ENCODE measurements around the gene ETV3. TPM values are rescaled to one million over a fixed set of nuclear protein-coding genes. Genes with fewer than 3 reads are reported as not detected.

Gene ETV3
- total and polyA plus RNA-seq, 2 of the 13 experiments (the other 11 are each of a cell fraction or from before 2014, with no cell fraction given): 4.2 to 5.8 TPM

- Histone ChIP-seq H3K4me2 (ENCODE audit: low read depth, low read length) (peak overlapping the region; percentile 36), H4K20me1 (ENCODE audit: insufficient read depth, low read length) (no peaks in the 10 kb centered on the region), H3K36me3 (replicated peaks in 1 of 2; ENCODE audit: control insufficient read depth in 1 of 2, insufficient read depth in 2 of 2, low read length in 2 of 2) (no peaks in the 10 kb centered on the region), H3K9me3 (ENCODE audit: low read length) (no peaks in the 10 kb centered on the region), H3K4me1 (ENCODE audit: insufficient read depth, low read length) (no peaks in the 10 kb centered on the region), H3K27me3 (ENCODE audit: control insufficient read depth in 1 of 2, insufficient read depth in 2 of 2, low read length in 2 of 2) (peaks cover 11 to 62% of the 10 kb centered on the region in 2 experiments; a peak in 4 of 5 replicates), H2AFZ (ENCODE audit: low read length) (no peak overlapping the region), H3K27ac (ENCODE audit: extremely low read length, insufficient read depth, low read length) (no peak overlapping the region), H3K79me2 (ENCODE audit: insufficient read depth, low read length) (no peaks in the 10 kb centered on the region), H3K9ac (ENCODE audit: insufficient read depth, low read depth, low read length) (no peak overlapping the region), H3K4me3 (replicated peaks in 1 of 3; ENCODE audit: insufficient read depth in 1 of 3, low read depth in 2 of 3, low read length in 3 of 3) (no peak overlapping the region)
- intact Hi-C loops (cut with micrococcal nuclease; ENCODE audit: unreplicated experiment): no loop called here
- in situ Hi-C loops (cut with HindIII; ENCODE audit: extremely low pct_ligation_motif_present, low pct_unique_long_range_greater_than_20kb): no loop called here
- whole genome bisulfite sequencing (ENCODE audit: low lambda C conversion rate): 0% methylated on average over 3 of the region's 6 CpGs
- TF ChIP-seq ZNF598 (CRISPR knock-in tag; IDR thresholded peaks at IDR 0.05; ENCODE audit: borderline replicate concordance) (no peak), AHR (CRISPR knock-in tag; IDR thresholded peaks at IDR 0.05) (no peak), IKZF4 (CRISPR knock-in tag; IDR thresholded peaks at IDR 0.05; ENCODE audit: borderline replicate concordance, low read depth, not compliant biosample characterization) (no peak), SNRNP70 (IDR thresholded peaks at IDR 0.05; ENCODE audit: low read depth, low read length) (no peak), ZNF124 (CRISPR knock-in tag; IDR thresholded peaks at IDR 0.05) (no peak), ARID2 (CRISPR knock-in tag; IDR thresholded peaks at IDR 0.05; ENCODE audit: borderline replicate concordance) (no peak), ZNF616 (CRISPR knock-in tag; IDR thresholded peaks at IDR 0.05; ENCODE audit: low read depth) (no peak), SP1 (IDR thresholded peaks at IDR 0.05) (no peak), SP1 (CRISPR knock-in tag; IDR thresholded peaks at IDR 0.05) (no peak), ZNF782 (CRISPR knock-in tag; IDR thresholded peaks at IDR 0.05; ENCODE audit: borderline replicate concordance) (no peak), ZSCAN30 (CRISPR knock-in tag; IDR thresholded peaks at IDR 0.05) (no peak), ZNF670 (CRISPR knock-in tag; IDR thresholded peaks at IDR 0.05; ENCODE audit: borderline replicate concordance) (no peak), MBNL3 (CRISPR knock-in tag; conservative IDR thresholded peaks at IDR 0.05) (no peak), ZNF557 (CRISPR knock-in tag; IDR thresholded peaks at IDR 0.05) (no peak), XRCC5 (optimal IDR thresholded peaks at IDR 0.05; ENCODE audit: low read length) (no peak), ZNF468 (CRISPR knock-in tag; IDR thresholded peaks at IDR 0.05) (no peak), ZNF326 (CRISPR knock-in tag; IDR thresholded peaks at IDR 0.05; ENCODE audit: borderline replicate concordance) (no peak)
- TF ChIP-seq, protein P1, sequence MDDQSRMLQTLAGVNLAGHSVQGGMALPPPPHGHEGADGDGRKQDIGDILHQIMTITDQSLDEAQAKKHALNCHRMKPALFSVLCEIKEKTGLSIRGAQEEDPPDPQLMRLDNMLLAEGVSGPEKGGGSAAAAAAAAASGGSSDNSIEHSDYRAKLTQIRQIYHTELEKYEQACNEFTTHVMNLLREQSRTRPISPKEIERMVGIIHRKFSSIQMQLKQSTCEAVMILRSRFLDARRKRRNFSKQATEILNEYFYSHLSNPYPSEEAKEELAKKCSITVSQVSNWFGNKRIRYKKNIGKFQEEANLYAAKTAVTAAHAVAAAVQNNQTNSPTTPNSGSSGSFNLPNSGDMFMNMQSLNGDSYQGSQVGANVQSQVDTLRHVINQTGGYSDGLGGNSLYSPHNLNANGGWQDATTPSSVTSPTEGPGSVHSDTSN (CRISPR knock-in tag; IDR thresholded peaks at IDR 0.05; ENCODE audit: borderline replicate concordance): no peak
- ChIA-PET CTCF (ENCODE audit: low intra/inter-chr PET ratio, low total read pairs) (no interaction called here), POLR2A (no interaction called here)
- no peak for FAIRE-seq
- ATAC-seq: no peak; the same call in 2 of the 3 replicates
- no TSS peak for BruUV-seq (replicated peaks)
- DNase-seq (ENCODE audit: low spot score): no peak
Observed at GRCh38 chr1:157106813-157107189, 31.4 kb downstream of the ETV3 start.
